ENCODE data around the gene ABLIM2.

DNA sequence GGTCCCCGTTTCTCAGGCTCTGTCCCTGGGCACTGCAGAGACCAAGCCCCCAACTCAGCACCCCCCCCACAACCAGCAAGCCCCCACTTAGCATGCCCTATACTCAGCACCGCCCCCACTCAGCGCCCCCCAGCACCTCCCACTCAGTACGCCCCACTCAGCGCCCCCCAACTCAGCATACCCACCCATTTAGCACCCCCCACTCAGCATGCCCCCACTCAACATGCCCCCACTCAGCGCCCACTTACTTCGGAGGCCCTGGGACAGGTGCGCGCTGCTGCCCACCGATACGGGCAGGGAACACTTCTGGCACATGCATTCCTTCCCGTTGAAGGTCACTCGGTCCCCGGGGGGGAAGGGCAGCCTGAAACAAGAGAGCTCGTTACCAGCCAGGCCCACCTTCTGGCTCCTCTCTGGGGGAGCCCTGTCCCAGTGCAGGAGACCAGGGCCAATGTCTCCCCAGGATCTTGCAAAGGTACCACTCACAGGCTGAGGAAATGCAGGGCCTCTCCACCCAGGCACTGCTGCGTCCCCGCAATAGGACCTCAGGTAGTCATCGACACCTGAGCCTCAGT lies 70.6 kb downstream of the ABLIM2 start:
- TF ChIP-seq, protein P1, sequence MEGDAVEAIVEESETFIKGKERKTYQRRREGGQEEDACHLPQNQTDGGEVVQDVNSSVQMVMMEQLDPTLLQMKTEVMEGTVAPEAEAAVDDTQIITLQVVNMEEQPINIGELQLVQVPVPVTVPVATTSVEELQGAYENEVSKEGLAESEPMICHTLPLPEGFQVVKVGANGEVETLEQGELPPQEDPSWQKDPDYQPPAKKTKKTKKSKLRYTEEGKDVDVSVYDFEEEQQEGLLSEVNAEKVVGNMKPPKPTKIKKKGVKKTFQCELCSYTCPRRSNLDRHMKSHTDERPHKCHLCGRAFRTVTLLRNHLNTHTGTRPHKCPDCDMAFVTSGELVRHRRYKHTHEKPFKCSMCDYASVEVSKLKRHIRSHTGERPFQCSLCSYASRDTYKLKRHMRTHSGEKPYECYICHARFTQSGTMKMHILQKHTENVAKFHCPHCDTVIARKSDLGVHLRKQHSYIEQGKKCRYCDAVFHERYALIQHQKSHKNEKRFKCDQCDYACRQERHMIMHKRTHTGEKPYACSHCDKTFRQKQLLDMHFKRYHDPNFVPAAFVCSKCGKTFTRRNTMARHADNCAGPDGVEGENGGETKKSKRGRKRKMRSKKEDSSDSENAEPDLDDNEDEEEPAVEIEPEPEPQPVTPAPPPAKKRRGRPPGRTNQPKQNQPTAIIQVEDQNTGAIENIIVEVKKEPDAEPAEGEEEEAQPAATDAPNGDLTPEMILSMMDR (conservative IDR thresholded peaks at IDR 0.05; ENCODE audit: low read length) = no peak
- no peak for TF ChIP-seq EZH2phosphoT487 (IDR thresholded peaks at IDR 0.05; ENCODE audit: borderline replicate concordance, low read depth, low read length)
